Adrenal gland (tissue), 5 donors: ENCODE data around the gene PGC.

Source experiments
- CTCF ChIP-seq, 6 experiments: fragments of 450-650 bp in 4 of 6; fragments of 200-600 bp in 2 of 6; sonication (generic) in 1 of 6; IDR thresholded peaks; 1 replicate in 5 of 6; 2 replicates in 1 of 6; pipeline versions ENCODE4 v1.5.1 to v1.8.0; 2016 to 2021; ENCODE audit warnings: antibody characterized with exemption in 6 of 6, mild to moderate bottlenecking in 2 of 6, moderate library complexity in 1 of 6
- POLR2A ChIP-seq, 2 donors: fragments of 450-650 bp; IDR thresholded peaks; one replicate each; pipeline ENCODE4 v1.6.1; 2017; ENCODE audit warnings: antibody characterized with exemption in 2 of 2, mild to moderate bottlenecking in 2 of 2, moderate library complexity in 1 of 2
- donor health status: DM: no; HTN: no; CAD: no.

- TF ChIP-seq CTCF (IDR thresholded peaks at IDR 0.05) (no peak), POLR2A (IDR thresholded peaks at IDR 0.05) (no peak)
Measured at GRCh38 chr6:41716516-41717391, 30.4 kb downstream of the PGC start.
